OCI-LY1 (cell line): ENCODE measurements around the gene SRCIN1.

ENCODE experiments used
- H2AFZ ChIP-seq: fragments of 200-600 bp; sonication (generic), shearing (Covaris generic); 2 replicates; pipeline ENCODE4 v1.6.0; 2014; ENCODE audit warnings: antibody characterized with exemption, mild to moderate bottlenecking, low read length
- H3F3A ChIP-seq: fragments of 200-600 bp; sonication (generic), shearing (Covaris generic); 2 replicates; pipeline ENCODE4 v1.6.0; 2014; ENCODE audit warnings: mild to moderate bottlenecking, antibody characterized with exemption, low read length, moderate library complexity; ENCODE audit not compliant: insufficient read depth
- H3K27ac ChIP-seq: fragments of 200-600 bp; sonication (generic); 2 replicates; pipeline ENCODE4 v1.5.1; 2014; ENCODE audit warnings: low read length, mixed run types, mild to moderate bottlenecking, low read depth; ENCODE audit not compliant: poor library complexity, severe bottlenecking
- H3K27me3 ChIP-seq: fragments of 200-600 bp; sonication (generic); 2 replicates; pipeline ENCODE4 v1.6.0; 2014; ENCODE audit warnings: antibody characterized with exemption, mild to moderate bottlenecking, low read length, moderate library complexity; ENCODE audit not compliant: insufficient read depth
- H3K36me3 ChIP-seq: fragments of 200-600 bp; sonication (generic); 2 replicates; pipeline ENCODE4 v1.6.1; 2014; ENCODE audit warnings: mild to moderate bottlenecking, antibody characterized with exemption, low read length, moderate library complexity, mixed read lengths; ENCODE audit not compliant: insufficient read depth
- H3K4me1 ChIP-seq: fragments of 200-600 bp; sonication (generic); 2 replicates; pipeline ENCODE4 v1.5.1; 2014; ENCODE audit warnings: mild to moderate bottlenecking, low read length, moderate library complexity; ENCODE audit not compliant: insufficient read depth, severe bottlenecking
- H3K4me2 ChIP-seq: fragments of 200-600 bp; sonication (generic), shearing (Covaris generic); 2 replicates; pipeline ENCODE4 v1.6.1; 2014; ENCODE audit warnings: low read length
- H3K4me3 ChIP-seq: fragments of 200-600 bp; sonication (generic); 2 replicates; pipeline ENCODE4 v1.5.1; 2014; ENCODE audit warnings: low read length, low read depth, mild to moderate bottlenecking, mixed read lengths; ENCODE audit not compliant: poor library complexity, severe bottlenecking
- H3K79me2 ChIP-seq: fragments of 200-600 bp; shearing (Covaris generic); 2 replicates; pipeline ENCODE4 v1.6.1; 2016; ENCODE audit warnings: mixed run types, low read length, mixed read lengths; ENCODE audit not compliant: insufficient read depth
- H3K9ac ChIP-seq: fragments of 200-600 bp; sonication (generic), shearing (Covaris generic); 2 replicates; pipeline ENCODE4 v1.6.1; 2014; ENCODE audit warnings: mild to moderate bottlenecking, low read length, mixed read lengths
- H3K9me2 ChIP-seq: fragments of 200-600 bp; sonication (generic), shearing (Covaris generic); 2 replicates; pipeline ENCODE4 v1.6.1; 2014; ENCODE audit warnings: low read depth, mild to moderate bottlenecking, low read length, mixed read lengths
- H3K9me3 ChIP-seq: fragments of 200-600 bp; shearing (Covaris generic); 2 replicates; pipeline ENCODE4 v1.6.1; 2014; ENCODE audit warnings: low read length, mixed read lengths
- H4K20me1 ChIP-seq: fragments of 200-600 bp; sonication (generic), shearing (Covaris generic); 2 replicates; pipeline ENCODE4 v1.6.0; 2016; ENCODE audit warnings: mild to moderate bottlenecking, low read length; ENCODE audit not compliant: insufficient read depth
- CTCF ChIP-seq: fragments of 200-600 bp; sonication (generic), shearing (Covaris generic); IDR thresholded peaks from 2 replicates; pipeline ENCODE4 v1.5.1; 2017; ENCODE audit warnings: mild to moderate bottlenecking, antibody characterized with exemption, low read length, moderate library complexity, mixed read lengths
- EZH2 ChIP-seq: fragments of 200-600 bp; sonication (generic), shearing (Covaris generic); IDR thresholded peaks from 2 replicates; pipeline ENCODE4 v1.8.0; 2017; ENCODE audit warnings: borderline replicate concordance, mixed run types, mild to moderate bottlenecking, antibody characterized with exemption, low read length, moderate library complexity, mixed read lengths

The SRCIN1 gene

GRCh38 chr17:38605841-38606645 lies at the start of gene SRCIN1:
SRCIN1 (minus strand) TSS chr17:38605952; CDS start chr17:38605705, 247 bp downstream.
- Histone ChIP-seq H3K4me3 (peak within 1 kb of the TSS; percentile 73), H3K36me3 (no peaks in the 10 kb centered on the region), H3K9ac (peak within 1 kb of the TSS; percentile 81), H4K20me1 (no peaks in the 10 kb centered on the region), H3K27ac (no peak within 1 kb of the TSS), H3F3A (no peaks in the 10 kb centered on the region), H3K79me2 (no peaks in the 10 kb centered on the region), H2AFZ (peak within 1 kb of the TSS; percentile 96; the same call in 1 of the 2 replicates), H3K4me1 (peaks cover 9% of the 10 kb centered on the region), H3K9me2 (no peaks in the 10 kb centered on the region), H3K9me3 (no peaks in the 10 kb centered on the region), H3K27me3 (peaks cover 7% of the 10 kb centered on the region; the same call in 1 of the 2 replicates), H3K4me2 (peak within 1 kb of the TSS; percentile 78)
- peak; percentile 100 for TF ChIP-seq CTCF
- TF ChIP-seq EZH2 = no peak

GRCh38 chr17:38654411-38655398 lies 49.0 kb upstream of the SRCIN1 start:
- H4K20me1 ChIP-seq = no peaks in the 10 kb centered on the region
- H3K9ac ChIP-seq = no peak overlapping the region
- no peak overlapping the region for H2AFZ ChIP-seq
- no peaks in the 10 kb centered on the region for H3K36me3 ChIP-seq
- no peaks in the 10 kb centered on the region for H3K27me3 ChIP-seq
- peaks cover 25% of the 10 kb centered on the region for H3K4me1 ChIP-seq
- H3K4me2 ChIP-seq = peak overlapping the region; percentile 2; the same call in 1 of the 2 replicates
- no peaks in the 10 kb centered on the region for H3K9me3 ChIP-seq
- H3K4me3 ChIP-seq = no peak overlapping the region
- no peaks in the 10 kb centered on the region for H3K79me2 ChIP-seq
- H3F3A ChIP-seq = no peaks in the 10 kb centered on the region
- TF ChIP-seq CTCF = no peak
- no peak for TF ChIP-seq EZH2
- H3K9me2 ChIP-seq = no peaks in the 10 kb centered on the region
- H3K27ac ChIP-seq = no peak overlapping the region

GRCh38 chr17:38653679-38654078 lies 47.9 kb upstream of the SRCIN1 start:
- H2AFZ ChIP-seq = no peak overlapping the region
- no peaks in the 10 kb centered on the region for H3K79me2 ChIP-seq
- H3K4me3 ChIP-seq = no peak overlapping the region
- no peak overlapping the region for H3K9ac ChIP-seq
- no peaks in the 10 kb centered on the region for H3K9me3 ChIP-seq
- no peak for TF ChIP-seq EZH2
- no peak for TF ChIP-seq CTCF
- H4K20me1 ChIP-seq = no peaks in the 10 kb centered on the region
- H3F3A ChIP-seq = no peaks in the 10 kb centered on the region
- no peak overlapping the region for H3K27ac ChIP-seq
- H3K9me2 ChIP-seq = no peaks in the 10 kb centered on the region
- peaks cover 25% of the 10 kb centered on the region for H3K4me1 ChIP-seq
- H3K27me3 ChIP-seq = no peaks in the 10 kb centered on the region
- H3K36me3 ChIP-seq = no peaks in the 10 kb centered on the region
- H3K4me2 ChIP-seq = no peak overlapping the region
